HEK293T (cell line): ENCODE results near the gene LRRC7.

ENCODE experiments used
- BHLHE40 ChIP-seq: fragments of 450-650 bp; IDR thresholded peaks from 2 replicates; pipeline ENCODE4 v1.6.1; 2016; ENCODE audit warnings: mild to moderate bottlenecking, moderate library complexity, borderline replicate concordance
- CTBP1 ChIP-seq: fragments of 450-650 bp; IDR thresholded peaks from 2 replicates; pipeline ENCODE4 v1.6.1; 2016; ENCODE audit warnings: borderline replicate concordance
- ELF4 ChIP-seq: fragments of 450-650 bp; IDR thresholded peaks from 2 replicates; pipeline ENCODE4 v1.6.1; 2017; ENCODE audit warnings: antibody characterized with exemption
- FOXA1 ChIP-seq: fragments of 450-650 bp; IDR thresholded peaks from 2 replicates; pipeline ENCODE4 v1.6.1; 2016; ENCODE audit warnings: mild to moderate bottlenecking
- FOXK2 ChIP-seq: fragments of 450-650 bp; IDR thresholded peaks from 2 replicates; pipeline ENCODE4 v1.6.1; 2016; ENCODE audit warnings: mild to moderate bottlenecking
- FOXM1 ChIP-seq: fragments of 450-650 bp; IDR thresholded peaks from 2 replicates; pipeline ENCODE4 v1.6.1; 2017; ENCODE audit warnings: mild to moderate bottlenecking, borderline replicate concordance
- HDGF ChIP-seq: fragments of 450-650 bp; IDR thresholded peaks from 2 replicates; pipeline ENCODE4 v1.6.1; 2017; ENCODE audit warnings: antibody characterized with exemption, borderline replicate concordance
- L3MBTL2 ChIP-seq: fragments of 450-650 bp; conservative IDR thresholded peaks from 2 replicates; pipeline ENCODE4 v1.6.1; 2016; ENCODE audit warnings: mild to moderate bottlenecking
- PKNOX1 ChIP-seq: fragments of 450-650 bp; IDR thresholded peaks from 2 replicates; pipeline ENCODE4 v1.6.1; 2016
- SP1 ChIP-seq: fragments of 450-650 bp; IDR thresholded peaks from 2 replicates; pipeline ENCODE4 v1.6.1; 2017
- SUZ12 ChIP-seq: fragments of 450-650 bp; IDR thresholded peaks from 2 replicates; pipeline ENCODE4 v1.6.1; 2016; ENCODE audit warnings: mild to moderate bottlenecking
- TARDBP ChIP-seq: fragments of 450-650 bp; IDR thresholded peaks from 2 replicates; pipeline ENCODE4 v1.6.1; 2016

GRCh38 chr1:70143048-70143659 is 575.4 kb downstream of the LRRC7 start:
- TF ChIP-seq PKNOX1: peak; percentile 83
- peak; percentile 38; the same call in 1 of the 2 replicates for TF ChIP-seq FOXA1
- no peak for TF ChIP-seq SP1
- TF ChIP-seq CTBP1: 0 out of 2 replicates have a peak, but pooled peaks have one; percentile 19
- no peak for TF ChIP-seq BHLHE40
- TF ChIP-seq FOXK2: no peak
- no peak for TF ChIP-seq ELF4
- no peak for TF ChIP-seq TARDBP
- TF ChIP-seq L3MBTL2: no peak
- no peak for TF ChIP-seq FOXM1
- no peak for TF ChIP-seq HDGF
- no peak for TF ChIP-seq SUZ12
